ENCODE measurements around the gene PREX1. TPM values are rescaled to one million over a fixed set of nuclear protein-coding genes. Genes with fewer than 3 reads are reported as not detected.

PREX1 gene
- total RNA-seq, 1 donor from 2014 or later = 68.2 TPM

- peaks cover 29% of the 10 kb centered on the region for H3K36me3 Mint-ChIP-seq (ENCODE audit: low read depth)
- H3K4me3 Mint-ChIP-seq = no peak overlapping the region
- peak overlapping the region; percentile 27 for H3K27ac Mint-ChIP-seq
- H3K27me3 Mint-ChIP-seq (ENCODE audit: insufficient read depth) = no peaks in the 10 kb centered on the region
- peaks cover 60% of the 10 kb centered on the region for H3K4me1 Mint-ChIP-seq (ENCODE audit: low read depth)
- peaks cover 4% of the 10 kb centered on the region for H3K9me3 Mint-ChIP-seq
- DNase-seq (ENCODE audit: low spot score) = no peak
- intact Hi-C loops (cut with micrococcal nuclease) = loop anchor here (1.0 to 2.0 kb wide), 2 partner anchors 19 to 116 kb away; no protein-coding TSS in a partner anchor
Observed at GRCh38 chr20:48788486-48789072, 39.2 kb downstream of the PREX1 start.

GRCh38 chr20:48787861-48788375 is 39.9 kb downstream of the PREX1 start:
- Mint-ChIP-seq H3K27me3 (ENCODE audit: insufficient read depth) (no peaks in the 10 kb centered on the region), H3K36me3 (ENCODE audit: low read depth) (peaks cover 29% of the 10 kb centered on the region), H3K4me3 (no peak overlapping the region), H3K27ac (peak overlapping the region; percentile 27), H3K9me3 (peaks cover 4% of the 10 kb centered on the region), H3K4me1 (ENCODE audit: low read depth) (peaks cover 60% of the 10 kb centered on the region)
- intact Hi-C loops (cut with micrococcal nuclease) = loop anchor here (1.0 to 2.0 kb wide), 2 partner anchors 19 to 117 kb away; no protein-coding TSS in a partner anchor
- DNase-seq (ENCODE audit: low spot score) = no peak

GRCh38 chr20:48786951-48787705 is 40.7 kb downstream of the PREX1 start:
- Mint-ChIP-seq H3K36me3 (ENCODE audit: low read depth) (peaks cover 26% of the 10 kb centered on the region), H3K27me3 (ENCODE audit: insufficient read depth) (no peaks in the 10 kb centered on the region), H3K4me3 (no peak overlapping the region), H3K27ac (peak overlapping the region; percentile 26), H3K9me3 (no peaks in the 10 kb centered on the region), H3K4me1 (ENCODE audit: low read depth) (peaks cover 60% of the 10 kb centered on the region)
- intact Hi-C loops (cut with micrococcal nuclease) = no loop called here
- DNase-seq (ENCODE audit: low spot score) = no peak

GRCh38 chr20:48785801-48786200 is 42.0 kb downstream of the PREX1 start:
- Mint-ChIP-seq H3K27me3 (ENCODE audit: insufficient read depth) (no peaks in the 10 kb centered on the region), H3K4me1 (ENCODE audit: low read depth) (peaks cover 52% of the 10 kb centered on the region), H3K27ac (peak overlapping the region; percentile 69), H3K4me3 (peak overlapping the region; percentile 9), H3K9me3 (no peaks in the 10 kb centered on the region), H3K36me3 (ENCODE audit: low read depth) (peaks cover 33% of the 10 kb centered on the region)
- DNase-seq (ENCODE audit: low spot score) = no peak
- intact Hi-C loops (cut with micrococcal nuclease) = no loop called here

GRCh38 chr20:48785256-48785655 is 42.5 kb downstream of the PREX1 start:
- DNase-seq (ENCODE audit: low spot score) = no peak
- H3K36me3 Mint-ChIP-seq (ENCODE audit: low read depth) = peaks cover 34% of the 10 kb centered on the region
- intact Hi-C loops (cut with micrococcal nuclease) = no loop called here
- H3K9me3 Mint-ChIP-seq = no peaks in the 10 kb centered on the region
- H3K4me3 Mint-ChIP-seq = peak overlapping the region; percentile 55
- H3K27ac Mint-ChIP-seq = no peak overlapping the region
- H3K4me1 Mint-ChIP-seq (ENCODE audit: low read depth) = peaks cover 47% of the 10 kb centered on the region
- H3K27me3 Mint-ChIP-seq (ENCODE audit: insufficient read depth) = no peaks in the 10 kb centered on the region

GRCh38 chr20:48784273-48784641 is 43.5 kb downstream of the PREX1 start:
- H3K4me1 Mint-ChIP-seq (ENCODE audit: low read depth) = peaks cover 37% of the 10 kb centered on the region
- H3K27ac Mint-ChIP-seq = no peak overlapping the region
- H3K27me3 Mint-ChIP-seq (ENCODE audit: insufficient read depth) = no peaks in the 10 kb centered on the region
- peak overlapping the region; percentile 37 for H3K4me3 Mint-ChIP-seq
- H3K9me3 Mint-ChIP-seq = no peaks in the 10 kb centered on the region
- peaks cover 30% of the 10 kb centered on the region for H3K36me3 Mint-ChIP-seq (ENCODE audit: low read depth)
- no peak for DNase-seq (ENCODE audit: low spot score)
- intact Hi-C loops (cut with micrococcal nuclease) = loop anchor here (1.0 to 5.0 kb wide), 8 partner anchors 15 to 137 kb away; partner anchors contain the start of gene ARFGEF2

GRCh38 chr20:48783533-48784272 is 44.1 kb downstream of the PREX1 start:
- intact Hi-C loops (cut with micrococcal nuclease) = loop anchor here (1.0 to 5.0 kb wide), 8 partner anchors 14 to 138 kb away; partner anchors contain the start of gene ARFGEF2
- Mint-ChIP-seq H3K4me1 (ENCODE audit: low read depth) (peaks cover 31% of the 10 kb centered on the region), H3K27me3 (ENCODE audit: insufficient read depth) (no peaks in the 10 kb centered on the region), H3K27ac (no peak overlapping the region), H3K36me3 (ENCODE audit: low read depth) (peaks cover 27% of the 10 kb centered on the region), H3K4me3 (no peak overlapping the region), H3K9me3 (no peaks in the 10 kb centered on the region)
- peak; percentile 45 for DNase-seq (ENCODE audit: low spot score)

- intact Hi-C loops (cut with micrococcal nuclease) = loop anchor here (5.0 kb wide), 2 partner anchors 66 to 126 kb away; no protein-coding TSS in a partner anchor
- Mint-ChIP-seq H3K4me1 (ENCODE audit: low read depth) (peaks cover 23% of the 10 kb centered on the region), H3K9me3 (no peaks in the 10 kb centered on the region), H3K4me3 (no peak overlapping the region), H3K36me3 (ENCODE audit: low read depth) (peaks cover 28% of the 10 kb centered on the region), H3K27me3 (ENCODE audit: insufficient read depth) (no peaks in the 10 kb centered on the region), H3K27ac (no peak overlapping the region)
- no peak for DNase-seq (ENCODE audit: low spot score)
Observed at GRCh38 chr20:48782901-48783308, 44.9 kb downstream of the PREX1 start.

GRCh38 chr20:48782053-48782452 is 45.7 kb downstream of the PREX1 start:
- H3K36me3 Mint-ChIP-seq (ENCODE audit: low read depth) = peaks cover 32% of the 10 kb centered on the region
- H3K9me3 Mint-ChIP-seq = no peaks in the 10 kb centered on the region
- DNase-seq (ENCODE audit: low spot score) = no peak
- H3K4me3 Mint-ChIP-seq = no peak overlapping the region
- no peaks in the 10 kb centered on the region for H3K27me3 Mint-ChIP-seq (ENCODE audit: insufficient read depth)
- H3K4me1 Mint-ChIP-seq (ENCODE audit: low read depth) = peaks cover 15% of the 10 kb centered on the region
- no peak overlapping the region for H3K27ac Mint-ChIP-seq
- intact Hi-C loops (cut with micrococcal nuclease) = loop anchor here (5.0 kb wide), 2 partner anchors 65 to 125 kb away; no protein-coding TSS in a partner anchor

- intact Hi-C loops (cut with micrococcal nuclease) = loop anchor here (5.0 kb wide), 2 partner anchors 64 to 124 kb away; no protein-coding TSS in a partner anchor
- no peak for DNase-seq (ENCODE audit: low spot score)
- Mint-ChIP-seq H3K9me3 (no peaks in the 10 kb centered on the region), H3K27me3 (ENCODE audit: insufficient read depth) (no peaks in the 10 kb centered on the region), H3K4me1 (ENCODE audit: low read depth) (peaks cover 17% of the 10 kb centered on the region), H3K36me3 (ENCODE audit: low read depth) (peaks cover 34% of the 10 kb centered on the region), H3K27ac (peak overlapping the region; percentile 55), H3K4me3 (no peak overlapping the region)
Observed at GRCh38 chr20:48781634-48782033, 46.2 kb downstream of the PREX1 start.

GRCh38 chr20:48779435-48779834 is 48.4 kb downstream of the PREX1 start:
- no peak overlapping the region for H3K4me3 Mint-ChIP-seq
- H3K27me3 Mint-ChIP-seq (ENCODE audit: insufficient read depth) = no peaks in the 10 kb centered on the region
- no peak overlapping the region for H3K27ac Mint-ChIP-seq
- no peak for DNase-seq (ENCODE audit: low spot score)
- intact Hi-C loops (cut with micrococcal nuclease) = no loop called here
- H3K4me1 Mint-ChIP-seq (ENCODE audit: low read depth) = peaks cover 20% of the 10 kb centered on the region
- H3K9me3 Mint-ChIP-seq = peaks cover 10% of the 10 kb centered on the region
- peaks cover 37% of the 10 kb centered on the region for H3K36me3 Mint-ChIP-seq (ENCODE audit: low read depth)

- Mint-ChIP-seq H3K4me3 (no peak overlapping the region), H3K9me3 (peaks cover 10% of the 10 kb centered on the region), H3K27me3 (ENCODE audit: insufficient read depth) (no peaks in the 10 kb centered on the region), H3K36me3 (ENCODE audit: low read depth) (peaks cover 46% of the 10 kb centered on the region), H3K27ac (no peak overlapping the region), H3K4me1 (ENCODE audit: low read depth) (peaks cover 35% of the 10 kb centered on the region)
- intact Hi-C loops (cut with micrococcal nuclease) = no loop called here
- no peak for DNase-seq (ENCODE audit: low spot score)
Observed at GRCh38 chr20:48777821-48778220, 50.0 kb downstream of the PREX1 start.
